AG04450 (cell line): ENCODE measurements around the gene TMEM52B. TPM values are rescaled to one million over a fixed set of nuclear protein-coding genes. Genes with fewer than 3 reads are reported as not detected.
"Not testable (repeated sequence)": the region's sequence is repeated elsewhere in the genome, so short reads cannot be mapped to it uniquely, and the experiment has no call there.

Source experiments
- CTCF ChIA-PET: fragments of 300-600, 350-600 bp; formaldehyde crosslinking; extraction: SDS; loops from one replicate; lab custom pipeline; 2022; ENCODE audit warnings: antibody characterized with exemption, inconsistent platforms; lab: Charles Lee
- POLR2A ChIA-PET: fragments of 350-600 bp; formaldehyde crosslinking; extraction: SDS; loops from one replicate; lab custom pipeline; 2021; ENCODE audit warnings: antibody characterized with exemption, inconsistent platforms; lab: Yijun Ruan, JAX
- DNase-seq: peaks from one replicate; pipeline ENCODE4 v3.0.0-alpha.2; 2011; ENCODE audit warnings: low read depth, low spot score
- H3K27ac ChIP-seq: one replicate; pipeline ENCODE4 v1.5.1; 2012; ENCODE audit warnings: low read depth, low read length, control low read depth
- H3K27me3 ChIP-seq: one replicate; pipeline ENCODE4 v1.6.0; 2012; ENCODE audit warnings: low read length; ENCODE audit not compliant: control insufficient read depth, insufficient read depth
- H3K4me3 ChIP-seq: 2 replicates; pipeline ENCODE4 v1.5.1; 2011; ENCODE audit warnings: mild to moderate bottlenecking, low read depth, low read length, control low read depth
- H3K9me3 ChIP-seq: 2 replicates; pipeline ENCODE4 v1.5.1; 2012; ENCODE audit warnings: low read length; ENCODE audit not compliant: control insufficient read depth, insufficient read depth
- CTCF ChIP-seq: IDR thresholded peaks from 2 replicates; pipeline ENCODE4 v1.5.1; 2011; ENCODE audit warnings: low read depth, low read length, control low read depth, inconsistent platforms
- polyA plus RNA-seq: library from polyadenylated mRNA; depleted of rRNA; stranded (reverse); fragments of >200 nt; gene quantifications from 2 replicates; pipeline ENCODE4 v1.2.3, GENCODE V29; 2011

Gene TMEM52B
- polyA plus RNA-seq, 1 experiment = 8.3 TPM

DNA sequence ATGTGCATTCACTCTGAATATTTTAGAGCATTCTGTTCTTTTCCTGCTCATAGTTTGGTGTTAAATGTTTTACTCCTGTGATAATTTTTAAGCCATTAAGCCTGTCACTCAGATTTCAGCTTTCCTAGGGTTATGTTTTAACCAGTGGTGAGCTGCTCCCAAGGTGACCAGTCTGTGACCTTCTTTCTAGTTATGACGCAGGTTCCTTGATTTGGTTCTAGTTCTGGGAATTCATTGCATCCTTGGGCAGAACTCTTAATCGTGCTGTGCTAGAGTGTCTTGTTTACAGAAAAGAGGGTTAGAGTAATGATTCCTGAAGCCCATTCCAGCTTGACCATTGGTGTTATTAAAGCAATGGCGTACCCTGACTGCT lies 36.0 kb downstream of the TMEM52B start:
- no peak for DNase-seq
- Histone ChIP-seq H3K4me3 (peak overlapping the region; percentile 100), H3K9me3 (no peaks in the 10 kb centered on the region; the same call in 1 of the 2 replicates), H3K27me3 (no peaks in the 10 kb centered on the region), H3K27ac (peak overlapping the region; percentile 41)
- no peak for TF ChIP-seq CTCF
- POLR2A ChIA-PET = interaction anchor here (2.9 kb wide), 1 partner anchor 62 kb away, joined by 21 read pairs; no protein-coding TSS in a partner anchor
- CTCF ChIA-PET = interaction anchor here (1.0 to 4.4 kb wide), 4 partner anchors 21 to 464 kb away, joined by 3 to 36 read pairs (median 8); partner anchors contain the start of gene CLEC12B

DNA sequence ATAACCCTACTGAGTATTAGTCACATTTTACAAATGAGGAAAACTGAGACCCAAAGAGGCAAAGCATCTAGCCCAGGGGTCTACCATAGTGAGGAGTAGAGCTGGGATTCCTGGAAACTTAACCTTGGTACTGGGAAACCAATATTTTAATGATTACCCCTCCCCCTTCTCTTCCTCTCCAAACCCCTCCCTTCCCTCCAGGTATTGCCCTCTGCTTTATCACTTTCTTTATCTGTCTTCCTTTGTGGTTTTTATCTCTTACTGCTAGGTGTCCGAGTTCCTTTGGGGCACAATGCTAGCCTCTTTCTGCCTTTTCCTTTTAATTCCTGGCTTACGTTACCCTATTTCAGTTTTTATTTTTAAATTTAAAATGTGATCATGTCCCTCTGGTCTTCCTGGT lies 36.6 kb downstream of the TMEM52B start:
- CTCF ChIA-PET = interaction anchor here (1.6 to 4.4 kb wide), 2 partner anchors 21 to 63 kb away, joined by 11 to 36 read pairs; no protein-coding TSS in a partner anchor
- Histone ChIP-seq H3K27me3 (no peaks in the 10 kb centered on the region), H3K9me3 (no peaks in the 10 kb centered on the region; the same call in 1 of the 2 replicates), H3K27ac (no peak overlapping the region), H3K4me3 (peak overlapping the region; percentile 100)
- no peak for DNase-seq
- TF ChIP-seq CTCF = no peak
- POLR2A ChIA-PET = interaction anchor here (0.7 kb wide), 1 partner anchor 508 kb away, joined by 3 read pairs; no protein-coding TSS in a partner anchor

GRCh38 chr12:10215946-10216345 lies 37.1 kb downstream of the TMEM52B start:
- not testable (repeated sequence) for H3K9me3 ChIP-seq, H3K4me3 ChIP-seq, DNase-seq, H3K27ac ChIP-seq, H3K27me3 ChIP-seq
- CTCF ChIA-PET = interaction anchor here (1.2 to 3.8 kb wide), 4 partner anchors 20 to 465 kb away, joined by 4 to 22 read pairs (median 4); no protein-coding TSS in a partner anchor
- POLR2A ChIA-PET = interaction anchor here (0.7 kb wide), 2 partner anchors 30 to 508 kb away, joined by 3 to 5 read pairs; no protein-coding TSS in a partner anchor

DNA sequence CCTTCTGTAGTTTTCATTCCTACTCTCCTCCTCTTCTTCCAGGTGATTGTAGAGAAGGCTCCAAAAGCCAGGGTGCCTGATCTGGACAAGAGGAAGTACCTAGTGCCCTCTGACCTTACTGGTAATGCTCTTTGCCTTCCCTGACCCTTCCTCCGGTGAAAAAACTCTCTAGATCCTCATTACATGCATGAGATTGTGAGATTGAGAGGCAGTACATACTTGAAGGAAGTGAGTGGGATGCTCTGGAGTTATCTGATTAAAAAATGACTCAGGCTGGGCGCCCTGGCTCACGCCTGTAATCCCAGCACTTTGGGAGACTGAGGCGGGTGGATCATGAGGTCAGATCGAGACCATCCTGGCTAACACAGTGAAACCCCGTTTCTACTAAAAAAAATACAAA lies 39.2 kb downstream of the TMEM52B start:
- POLR2A ChIA-PET = interaction anchor here (0.6 kb wide), 1 partner anchor 63 kb away, joined by 3 read pairs; no protein-coding TSS in a partner anchor

GRCh38 chr12:10220398-10221077 lies 41.7 kb downstream of the TMEM52B start:
- Histone ChIP-seq H3K9me3 (no peaks in the 10 kb centered on the region; the same call in 1 of the 2 replicates), H3K27ac (no peak overlapping the region), H3K27me3 (no peaks in the 10 kb centered on the region), H3K4me3 (no peak overlapping the region)
- no peak for TF ChIP-seq CTCF
- CTCF ChIA-PET = interaction anchor here (0.7 to 4.4 kb wide), 2 partner anchors 16 to 67 kb away, joined by 4 to 38 read pairs; no protein-coding TSS in a partner anchor
- DNase-seq = no peak
- POLR2A ChIA-PET = no interaction called here

More for the DNA sequence above, 39.2 kb downstream of the TMEM52B start:
- no peak overlapping the region for H3K27ac ChIP-seq
- H3K27me3 ChIP-seq = no peaks in the 10 kb centered on the region
- CTCF ChIA-PET = interaction anchor here (0.7 to 3.8 kb wide), 2 partner anchors 18 to 213 kb away, joined by 4 to 22 read pairs; no protein-coding TSS in a partner anchor
- no peaks in the 10 kb centered on the region for H3K9me3 ChIP-seq
- TF ChIP-seq CTCF = no peak
- no peak for DNase-seq
- H3K4me3 ChIP-seq = no peak overlapping the region
